ENCODE measurements around the gene GPR68. TPM values are rescaled to one million over a fixed set of nuclear protein-coding genes. Genes with fewer than 3 reads are reported as not detected.
"Not testable (repeated sequence)": the region's sequence is repeated elsewhere in the genome, so short reads cannot be mapped to it uniquely, and the experiment has no call there.

GPR68 gene
- total RNA-seq, 1 experiment from 2014 or later, result 10.1 TPM

GRCh38 chr14:91229005-91229382, 15.5 kb downstream of the GPR68 start:
- DNase-seq (ENCODE audit: low read depth), result no peak

GRCh38 chr14:91228112-91229004, 16.1 kb downstream of the GPR68 start:
- DNase-seq (ENCODE audit: low read depth), result peak; percentile 93

- no peak for DNase-seq (ENCODE audit: low read depth)
Measured at GRCh38 chr14:91227183-91227628, 17.3 kb downstream of the GPR68 start.

GRCh38 chr14:91226360-91226759, 18.1 kb downstream of the GPR68 start:
- DNase-seq (ENCODE audit: low read depth), result not testable (repeated sequence)

- peak; percentile 55 for DNase-seq (ENCODE audit: low read depth)
Measured at GRCh38 chr14:91225025-91225424, 19.5 kb downstream of the GPR68 start.

GRCh38 chr14:91223028-91223783, 21.3 kb downstream of the GPR68 start:
- DNase-seq (ENCODE audit: low read depth), result peak; percentile 41

- no peak for DNase-seq (ENCODE audit: low read depth)
Measured at GRCh38 chr14:91221270-91221669, 23.2 kb downstream of the GPR68 start.

GRCh38 chr14:91220581-91221000, 23.9 kb downstream of the GPR68 start:
- DNase-seq (ENCODE audit: low read depth), result no peak

- no peak for DNase-seq (ENCODE audit: low read depth)
Measured at GRCh38 chr14:91219517-91220389, 24.8 kb downstream of the GPR68 start.

GRCh38 chr14:91218014-91218413, 26.5 kb downstream of the GPR68 start:
- no peak for DNase-seq (ENCODE audit: low read depth)

GRCh38 chr14:91216731-91217226, 27.7 kb downstream of the GPR68 start:
- no peak for DNase-seq (ENCODE audit: low read depth)

- DNase-seq (ENCODE audit: low read depth), result no peak
Measured at GRCh38 chr14:91215381-91215780, 29.1 kb downstream of the GPR68 start.

- DNase-seq (ENCODE audit: low read depth), result no peak
Measured at GRCh38 chr14:91214306-91214705, 30.2 kb downstream of the GPR68 start.

GRCh38 chr14:91211017-91211416, 33.5 kb downstream of the GPR68 start:
- no peak for DNase-seq (ENCODE audit: low read depth)

GRCh38 chr14:91207008-91207407, 37.5 kb downstream of the GPR68 start:
- DNase-seq (ENCODE audit: low read depth), result no peak

GRCh38 chr14:91205459-91205858, 39.0 kb downstream of the GPR68 start:
- DNase-seq (ENCODE audit: low read depth), result peak; percentile 38

- no peak for DNase-seq (ENCODE audit: low read depth)
Measured at GRCh38 chr14:91204657-91205056, 39.8 kb downstream of the GPR68 start.

GRCh38 chr14:91202234-91202974, 42.1 kb downstream of the GPR68 start:
- DNase-seq (ENCODE audit: low read depth), result peak; percentile 89

- DNase-seq (ENCODE audit: low read depth), result not testable (repeated sequence)
Measured at GRCh38 chr14:91200802-91201201, 43.7 kb downstream of the GPR68 start.

GRCh38 chr14:91197631-91198030, 46.9 kb downstream of the GPR68 start:
- DNase-seq (ENCODE audit: low read depth), result no peak

GRCh38 chr14:91195881-91196280, 48.6 kb downstream of the GPR68 start:
- DNase-seq (ENCODE audit: low read depth), result no peak

All from Daoy (cell line).